ENCODE data around the gene C1orf122. TPM values are rescaled to one million over a fixed set of nuclear protein-coding genes. Genes with fewer than 3 reads are reported as not detected.

C1orf122 gene
- total RNA-seq, 1 experiment from 2014 or later: 37.7 TPM

DNA sequence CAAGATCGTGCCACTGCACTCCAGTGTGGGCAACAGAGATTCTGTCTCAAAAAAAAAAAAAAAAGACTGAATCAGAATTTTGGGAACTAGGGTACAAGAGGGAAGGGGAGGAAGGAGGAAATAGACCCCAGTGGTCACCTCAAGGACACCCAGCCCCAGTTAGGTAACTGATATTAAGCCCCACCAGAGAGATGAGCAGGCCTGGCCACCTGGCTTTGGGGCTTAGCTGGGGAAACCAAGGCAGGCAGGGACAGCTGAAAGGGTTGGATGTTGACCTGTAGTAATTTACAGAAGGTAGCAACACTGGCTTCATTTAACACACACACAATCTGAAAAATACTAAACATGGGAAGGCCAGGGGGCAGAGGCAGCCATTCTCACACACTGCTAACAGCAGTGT is 5.2 kb upstream of the C1orf122 start:
- ChIA-PET POLR2A (no interaction called here), CTCF (no interaction called here)
- DNase-seq: no peak
- TF ChIP-seq CTCF (IDR thresholded peaks at IDR 0.05; ENCODE audit: insufficient read depth in 1 of 2, low read depth in 1 of 2, low read length in 1 of 2, severe bottlenecking in 1 of 2, unreplicated experiment in 1 of 2): no peak
- no peaks in the 10 kb centered on the region for H3K27me3 ChIP-seq (replicated peaks; ENCODE audit: control insufficient read depth, insufficient read depth, low read length)
- H3K27me3 Mint-ChIP-seq (ENCODE audit: insufficient read depth, unreplicated experiment): no peaks in the 10 kb centered on the region
- no peaks in the 10 kb centered on the region for H3K4me1 Mint-ChIP-seq (ENCODE audit: low read depth, unreplicated experiment)
- no TSS peak for BruUV-seq (replicated peaks)
- H3K36me3 Mint-ChIP-seq (ENCODE audit: insufficient read depth, unreplicated experiment): peaks cover 75% of the 10 kb centered on the region
- no peaks in the 10 kb centered on the region for H3K36me3 ChIP-seq (ENCODE audit: control insufficient read depth, insufficient read depth, low read length)
- no peaks in the 10 kb centered on the region for H3K9me3 ChIP-seq
- H3K4me3 ChIP-seq (ENCODE audit: low read depth, low read length): no peak overlapping the region
- H3K4me3 Mint-ChIP-seq (ENCODE audit: unreplicated experiment): no peak overlapping the region
- intact Hi-C loops (cut with micrococcal nuclease; ENCODE audit: unreplicated experiment): no loop called here
- H3K4me1 ChIP-seq: 0 out of 2 replicates have a peak, but pooled peaks cover 5% of the 10 kb centered on the region
- H3K9me3 Mint-ChIP-seq (ENCODE audit: unreplicated experiment): no peaks in the 10 kb centered on the region
- H3K27ac Mint-ChIP-seq (ENCODE audit: unreplicated experiment): no peak overlapping the region

- intact Hi-C loops (cut with micrococcal nuclease; ENCODE audit: unreplicated experiment): no loop called here
- Histone ChIP-seq H3K36me3 (ENCODE audit: control insufficient read depth, insufficient read depth, low read length) (no peaks in the 10 kb centered on the region), H3K9me3 (no peaks in the 10 kb centered on the region), H3K4me3 (ENCODE audit: low read depth, low read length) (peak overlapping the region; percentile 70), H3K4me1 (peaks cover 10% of the 10 kb centered on the region; the same call in 1 of the 2 replicates), H3K27me3 (replicated peaks; ENCODE audit: control insufficient read depth, insufficient read depth, low read length) (no peaks in the 10 kb centered on the region)
- DNase-seq: no peak
- POLR2A ChIA-PET: interaction anchor here (1.8 kb wide), 1 partner anchor 115 kb away, joined by 5 read pairs; the partner anchor contains the start of gene CDCA8
- no peak for TF ChIP-seq CTCF (IDR thresholded peaks at IDR 0.05; ENCODE audit: insufficient read depth in 1 of 2, low read depth in 1 of 2, low read length in 1 of 2, severe bottlenecking in 1 of 2, unreplicated experiment in 1 of 2)
- Mint-ChIP-seq H3K4me3 (ENCODE audit: unreplicated experiment) (peak overlapping the region; percentile 94), H3K27ac (ENCODE audit: unreplicated experiment) (peak overlapping the region; percentile 96), H3K9me3 (ENCODE audit: unreplicated experiment) (no peaks in the 10 kb centered on the region), H3K4me1 (ENCODE audit: low read depth, unreplicated experiment) (no peaks in the 10 kb centered on the region), H3K36me3 (ENCODE audit: insufficient read depth, unreplicated experiment) (peaks cover 79% of the 10 kb centered on the region), H3K27me3 (ENCODE audit: insufficient read depth, unreplicated experiment) (no peaks in the 10 kb centered on the region)
- CTCF ChIA-PET: no interaction called here
- BruUV-seq (replicated peaks): TSS peak; percentile 38
Observed at GRCh38 chr1:37807220-37807554, 403 bp upstream of the C1orf122 start.

DNA sequence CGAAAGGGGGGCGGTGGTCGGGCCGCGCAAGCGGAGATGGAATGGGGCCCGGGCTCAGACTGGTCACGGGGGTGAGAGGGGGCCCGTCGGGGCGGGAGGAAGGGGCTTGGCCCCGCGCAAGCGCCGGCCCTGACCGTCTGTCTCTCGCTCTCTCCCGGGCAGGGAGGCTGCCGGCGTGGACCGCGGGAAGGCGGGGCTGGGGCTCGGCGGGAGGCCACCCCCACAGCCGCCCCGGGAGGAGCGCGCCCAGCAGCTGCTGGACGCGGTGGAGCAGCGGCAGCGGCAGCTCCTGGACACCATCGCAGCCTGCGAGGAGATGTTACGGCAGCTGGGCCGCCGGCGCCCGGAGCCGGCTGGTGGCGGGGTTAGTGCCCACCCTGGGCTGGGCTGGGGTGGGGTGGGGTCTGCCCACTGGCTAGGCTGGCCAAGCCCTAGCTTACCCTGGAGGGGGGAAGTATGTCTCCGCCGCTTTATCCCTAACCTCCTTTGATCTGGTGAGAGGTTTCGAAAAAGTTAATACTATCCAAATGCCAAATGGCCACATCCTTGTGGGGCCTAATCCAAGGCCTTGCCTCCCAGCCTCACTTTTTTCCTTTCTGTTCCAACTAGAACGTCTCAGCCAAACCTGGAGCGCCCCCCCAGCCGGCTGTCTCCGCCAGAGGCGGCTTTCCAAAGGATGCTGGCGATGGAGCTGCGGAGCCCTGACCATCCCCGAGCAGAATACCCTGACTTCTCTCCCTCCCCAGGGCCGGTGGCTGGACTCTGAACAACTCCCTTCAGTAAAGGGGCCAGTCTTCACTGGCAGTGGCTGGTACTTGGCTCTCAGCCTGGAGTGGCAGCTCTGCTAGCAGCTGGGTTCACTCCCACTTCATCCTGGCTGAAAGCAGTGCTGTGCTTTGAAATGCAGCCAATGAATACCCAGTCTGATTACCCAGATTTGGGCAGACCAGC is 1.1 kb downstream of the C1orf122 start:
- BruUV-seq (replicated peaks): TSS peak; percentile 57
- Histone ChIP-seq H3K9me3 (no peaks in the 10 kb centered on the region), H3K27me3 (replicated peaks; ENCODE audit: control insufficient read depth, insufficient read depth, low read length) (no peaks in the 10 kb centered on the region), H3K4me1 (peaks cover 10% of the 10 kb centered on the region; the same call in 1 of the 2 replicates), H3K36me3 (ENCODE audit: control insufficient read depth, insufficient read depth, low read length) (no peaks in the 10 kb centered on the region), H3K4me3 (ENCODE audit: low read depth, low read length) (peak overlapping the region; percentile 70)
- DNase-seq: peak; percentile 72 to 76
- intact Hi-C loops (cut with micrococcal nuclease; ENCODE audit: unreplicated experiment): no loop called here
- no peaks in the 10 kb centered on the region for H3K27me3 Mint-ChIP-seq (ENCODE audit: insufficient read depth, unreplicated experiment)
- peaks cover 72% of the 10 kb centered on the region for H3K36me3 Mint-ChIP-seq (ENCODE audit: insufficient read depth, unreplicated experiment)
- ChIA-PET POLR2A (interaction anchor here (0.6 to 1.8 kb wide), 5 partner anchors 9 to 202 kb away, joined by 3 to 9 read pairs (median 5); partner anchors contain the start of genes CDCA8 and MTF1), CTCF (interaction anchor here (0.6 to 1.3 kb wide), 6 partner anchors 15 to 374 kb away, joined by 3 to 8 read pairs (median 4); partner anchors contain the start of genes MANEAL and MTF1)
- H3K9me3 Mint-ChIP-seq (ENCODE audit: unreplicated experiment): no peaks in the 10 kb centered on the region
- H3K4me3 Mint-ChIP-seq (ENCODE audit: unreplicated experiment): peak overlapping the region; percentile 94
- TF ChIP-seq CTCF (IDR thresholded peaks at IDR 0.05; ENCODE audit: insufficient read depth in 1 of 2, low read depth in 1 of 2, low read length in 1 of 2, severe bottlenecking in 1 of 2, unreplicated experiment in 1 of 2): no peak
- H3K4me1 Mint-ChIP-seq (ENCODE audit: low read depth, unreplicated experiment): no peaks in the 10 kb centered on the region
- H3K27ac Mint-ChIP-seq (ENCODE audit: unreplicated experiment): peak overlapping the region; percentile 96
